ENCODE results near the gene AGAP6.
"Not testable (repeated sequence)": the region's sequence is repeated elsewhere in the genome, so short reads cannot be mapped to it uniquely, and the experiment has no call there.

Gene AGAP6

GRCh38 chr10:50027195-50027594 is 39.0 kb downstream of the AGAP6 start:
- no peak for FAIRE-seq

DNA sequence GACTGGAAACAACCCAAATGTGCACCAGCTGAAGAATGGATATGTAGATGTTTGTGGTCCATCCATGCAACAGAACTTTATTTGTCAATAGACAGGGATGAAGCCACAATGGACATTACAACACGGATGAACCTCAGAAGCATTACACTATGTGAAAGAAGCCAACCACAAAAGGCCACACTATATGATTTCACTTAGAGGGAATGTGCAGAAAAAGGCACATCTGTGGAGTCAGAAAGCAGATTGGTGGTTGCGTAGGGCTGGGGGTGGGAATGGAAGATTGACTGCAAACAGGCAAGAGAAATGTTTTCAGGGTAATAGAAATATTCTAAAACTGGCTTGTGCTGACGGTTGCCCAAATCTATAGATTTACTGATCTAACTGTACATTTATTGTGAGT is 45.3 kb downstream of the AGAP6 start:
- FAIRE-seq: no peak

DNA sequence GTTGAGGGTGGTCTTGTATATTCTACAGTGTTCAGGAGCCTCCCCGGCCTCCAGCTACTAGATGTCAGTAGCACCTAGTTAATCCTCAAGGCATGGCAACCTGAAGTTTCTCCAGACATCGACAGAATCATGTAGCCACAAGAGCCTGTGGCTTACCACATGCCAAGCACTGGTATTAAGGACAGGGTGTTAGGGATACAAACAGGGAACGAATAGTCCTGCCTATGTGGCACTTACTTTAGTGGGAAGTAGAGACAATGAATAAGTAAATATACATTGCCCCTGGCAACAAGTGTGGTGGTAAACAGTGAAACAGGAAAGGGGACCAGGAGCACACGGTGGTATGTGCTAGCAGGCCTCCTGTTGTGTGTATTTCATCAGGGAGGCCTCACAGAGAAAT is 47.1 kb downstream of the AGAP6 start:
- FAIRE-seq: not testable (repeated sequence)

- no peak for FAIRE-seq
Observed at GRCh38 chr10:50044941-50045664, 56.9 kb downstream of the AGAP6 start.

- not testable (repeated sequence) for FAIRE-seq
Observed at GRCh38 chr10:50046457-50046856, 58.3 kb downstream of the AGAP6 start.

DNA sequence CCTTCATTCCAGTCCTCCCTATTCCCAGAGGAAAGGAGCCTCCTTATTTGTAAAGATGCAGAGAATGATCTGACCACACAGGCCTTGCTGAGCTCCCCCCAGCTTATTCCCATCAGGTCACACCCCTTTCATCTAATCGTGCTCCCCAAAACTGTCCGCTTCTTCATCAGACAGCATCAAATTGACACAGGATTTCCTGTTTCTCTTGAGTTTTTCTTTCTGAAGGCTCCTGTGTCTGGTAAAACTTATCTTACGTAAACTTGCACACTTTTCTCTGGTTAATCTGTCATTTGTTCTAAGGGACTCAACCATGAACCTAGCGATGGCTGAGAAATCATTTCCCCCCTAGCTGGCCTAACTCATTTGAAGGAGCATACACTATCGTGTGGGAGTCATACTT is 59.4 kb downstream of the AGAP6 start:
- FAIRE-seq: not testable (repeated sequence)

- FAIRE-seq: not testable (repeated sequence)
Observed at GRCh38 chr10:50051995-50052660, 63.9 kb downstream of the AGAP6 start.

GRCh38 chr10:50052778-50053376 is 64.7 kb downstream of the AGAP6 start:
- FAIRE-seq: not testable (repeated sequence)

GRCh38 chr10:50055494-50056292 is 67.5 kb downstream of the AGAP6 start:
- not testable (repeated sequence) for FAIRE-seq

DNA sequence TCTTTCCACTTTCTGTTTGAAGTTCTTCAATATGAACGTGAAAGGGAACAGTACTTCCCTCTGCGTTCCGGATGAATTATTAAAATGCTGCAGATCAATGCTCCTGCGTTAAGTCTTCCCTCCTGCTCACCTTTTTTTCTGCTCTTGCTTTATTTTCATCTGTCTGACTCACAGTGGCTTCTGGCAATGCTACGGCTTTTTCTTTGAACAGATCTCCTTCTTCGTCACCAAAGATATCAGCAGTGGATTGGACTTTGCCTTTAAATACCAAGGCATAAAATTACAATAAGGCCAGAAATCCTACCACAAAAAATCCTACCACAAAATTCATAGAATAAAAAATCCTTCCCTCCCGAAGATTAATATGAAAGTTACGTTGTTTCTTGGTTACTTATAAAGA is 68.4 kb downstream of the AGAP6 start:
- FAIRE-seq: not testable (repeated sequence)

GRCh38 chr10:50058727-50059126 is 70.5 kb downstream of the AGAP6 start:
- FAIRE-seq: not testable (repeated sequence)

GRCh38 chr10:50059946-50060345 is 71.7 kb downstream of the AGAP6 start:
- FAIRE-seq: not testable (repeated sequence)
